KMS-11 (cell line): ENCODE results near the gene FAT1.

Experiments used
- H2AFZ ChIP-seq: fragments of 200-600 bp; sonication (generic); 2 replicates; pipeline ENCODE4 v1.6.1; 2016; ENCODE audit warnings: antibody characterized with exemption, mixed run types, low read depth
- H3K27ac ChIP-seq: fragments of 200-600 bp; sonication (generic); 2 replicates; pipeline ENCODE4 v1.6.1; 2016; ENCODE audit warnings: mild to moderate bottlenecking, mixed run types
- H3K27me3 ChIP-seq: fragments of 200-600 bp; sonication (generic); 2 replicates; pipeline ENCODE4 v1.6.1; 2017; ENCODE audit warnings: mild to moderate bottlenecking, low read depth, mixed run types, moderate library complexity; ENCODE audit not compliant: insufficient read depth
- H3K36me3 ChIP-seq: fragments of 200-600 bp; sonication (generic); 2 replicates; pipeline ENCODE4 v1.6.1; 2017; ENCODE audit warnings: mild to moderate bottlenecking, mixed run types; ENCODE audit not compliant: insufficient read depth
- H3K4me1 ChIP-seq: fragments of 200-600 bp; sonication (generic); 2 replicates; pipeline ENCODE4 v1.6.1; 2016; ENCODE audit warnings: mild to moderate bottlenecking, low read depth, mixed run types; ENCODE audit not compliant: poor library complexity, severe bottlenecking
- H3K4me2 ChIP-seq: fragments of 200-600 bp; sonication (generic); 2 replicates; pipeline ENCODE4 v1.7.0; 2016; ENCODE audit warnings: mild to moderate bottlenecking, mixed run types
- H3K4me3 ChIP-seq: fragments of 200-600 bp; sonication (generic); IDR thresholded peaks from 2 replicates; pipeline ENCODE4 v1.6.1; 2017; ENCODE audit warnings: low read depth, low read length, mixed read lengths; ENCODE audit not compliant: insufficient read depth
- H3K79me2 ChIP-seq: fragments of 200-600 bp; sonication (generic); 2 replicates; pipeline ENCODE4 v1.6.1; 2016; ENCODE audit warnings: low read depth, mixed run types; ENCODE audit not compliant: insufficient read depth
- H3K9ac ChIP-seq: fragments of 200-600 bp; sonication (generic); 2 replicates; pipeline ENCODE4 v1.6.1; 2016; ENCODE audit warnings: mild to moderate bottlenecking, mixed run types
- H4K20me1 ChIP-seq: fragments of 200-600 bp; sonication (generic); 2 replicates; pipeline ENCODE4 v1.6.1; 2016; ENCODE audit warnings: mild to moderate bottlenecking, mixed run types; ENCODE audit not compliant: insufficient read depth
- CTCF ChIP-seq: fragments of 200-600 bp; sonication (generic); conservative IDR thresholded peaks from 2 replicates; pipeline ENCODE4 v1.6.1; 2017; ENCODE audit warnings: low read depth, mild to moderate bottlenecking, antibody characterized with exemption, low read length, moderate library complexity, mixed read lengths

The FAT1 gene

GRCh38 chr4:186650401-186651180 lies 73.1 kb downstream of the FAT1 start:
- no peaks in the 10 kb centered on the region for H4K20me1 ChIP-seq
- H3K79me2 ChIP-seq: no peaks in the 10 kb centered on the region
- no peak overlapping the region for H3K27ac ChIP-seq
- no peak overlapping the region for H2AFZ ChIP-seq
- TF ChIP-seq CTCF: no peak
- H3K27me3 ChIP-seq: no peaks in the 10 kb centered on the region
- H3K4me1 ChIP-seq: no peaks in the 10 kb centered on the region
- no peak overlapping the region for H3K9ac ChIP-seq
- H3K36me3 ChIP-seq: no peaks in the 10 kb centered on the region
- no peak overlapping the region for H3K4me2 ChIP-seq
- H3K4me3 ChIP-seq: no peak overlapping the region

GRCh38 chr4:186647821-186648220 lies 75.8 kb downstream of the FAT1 start:
- Histone ChIP-seq H3K4me3 (no peak overlapping the region), H4K20me1 (no peaks in the 10 kb centered on the region), H3K27me3 (no peaks in the 10 kb centered on the region), H3K36me3 (no peaks in the 10 kb centered on the region), H3K79me2 (no peaks in the 10 kb centered on the region), H2AFZ (no peak overlapping the region), H3K27ac (no peak overlapping the region), H3K4me1 (no peaks in the 10 kb centered on the region), H3K4me2 (no peak overlapping the region), H3K9ac (no peak overlapping the region)
- TF ChIP-seq CTCF: no peak

GRCh38 chr4:186644737-186645261 lies 78.9 kb downstream of the FAT1 start:
- Histone ChIP-seq H4K20me1 (no peaks in the 10 kb centered on the region), H3K79me2 (no peaks in the 10 kb centered on the region), H3K27ac (no peak overlapping the region), H3K9ac (no peak overlapping the region), H2AFZ (no peak overlapping the region), H3K4me2 (no peak overlapping the region), H3K27me3 (no peaks in the 10 kb centered on the region), H3K4me1 (peaks cover 8% of the 10 kb centered on the region), H3K4me3 (no peak overlapping the region), H3K36me3 (no peaks in the 10 kb centered on the region)
- no peak for TF ChIP-seq CTCF

GRCh38 chr4:186644311-186644638 lies 79.4 kb downstream of the FAT1 start:
- Histone ChIP-seq H3K79me2 (no peaks in the 10 kb centered on the region), H3K4me3 (no peak overlapping the region), H3K4me2 (no peak overlapping the region), H3K27me3 (no peaks in the 10 kb centered on the region), H3K4me1 (peaks cover 8% of the 10 kb centered on the region), H3K36me3 (no peaks in the 10 kb centered on the region), H3K27ac (no peak overlapping the region), H2AFZ (no peak overlapping the region), H4K20me1 (no peaks in the 10 kb centered on the region), H3K9ac (no peak overlapping the region)
- no peak for TF ChIP-seq CTCF
